ENCODE results near the gene NECTIN1. TPM values are rescaled to one million over a fixed set of nuclear protein-coding genes. Genes with fewer than 3 reads are reported as not detected.

Gene NECTIN1
- total and polyA plus RNA-seq, 2 of the 13 experiments (the other 11 are each of a cell fraction or from before 2014, with no cell fraction given): 3.9 to 7.3 TPM

DNA sequence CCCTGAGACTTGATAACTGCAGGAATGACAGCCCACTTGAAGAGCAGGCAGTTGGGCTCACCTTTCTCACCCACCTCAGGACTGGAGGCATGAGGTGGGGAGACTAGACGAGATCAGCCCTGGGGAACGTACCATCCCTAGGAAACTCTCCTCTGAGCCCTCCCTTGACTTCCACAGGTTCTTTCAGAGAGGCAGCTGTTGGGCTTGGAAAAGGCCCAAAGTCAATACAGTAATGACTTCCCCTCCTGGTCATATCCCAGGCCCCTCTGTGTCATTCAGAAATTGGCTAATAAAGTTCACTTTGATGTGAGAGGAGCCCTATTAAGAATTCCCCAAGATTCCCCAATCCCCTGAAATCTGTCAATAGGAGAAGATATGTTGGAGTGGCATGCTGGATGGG, 5.8 kb upstream of the NECTIN1 start:
- Histone ChIP-seq H3K27ac (ENCODE audit: extremely low read length, insufficient read depth, low read length) (no peak overlapping the region), H3K4me3 (replicated peaks in 1 of 3; ENCODE audit: insufficient read depth in 1 of 3, low read depth in 2 of 3, low read length in 3 of 3) (no peak overlapping the region), H3K9me3 (ENCODE audit: low read length) (no peaks in the 10 kb centered on the region), H3K4me2 (ENCODE audit: low read depth, low read length) (no peak overlapping the region), H3K79me2 (ENCODE audit: insufficient read depth, low read length) (no peaks in the 10 kb centered on the region), H4K20me1 (ENCODE audit: insufficient read depth, low read length) (no peaks in the 10 kb centered on the region), H3K36me3 (replicated peaks in 1 of 2; ENCODE audit: control insufficient read depth in 1 of 2, insufficient read depth in 2 of 2, low read length in 2 of 2) (no peaks in the 10 kb centered on the region), H2AFZ (ENCODE audit: low read length) (no peak overlapping the region), H3K9ac (ENCODE audit: insufficient read depth, low read depth, low read length) (no peak overlapping the region), H3K27me3 (ENCODE audit: control insufficient read depth in 1 of 2, insufficient read depth in 2 of 2, low read length in 2 of 2) (peaks cover 6 to 56% of the 10 kb centered on the region in 2 experiments; a peak in 4 of 5 replicates), H3K4me1 (ENCODE audit: insufficient read depth, low read length) (peaks cover 16% of the 10 kb centered on the region)
- ATAC-seq (no peak), DNase-seq (ENCODE audit: low spot score) (no peak), FAIRE-seq (no peak)
- WGBS (ENCODE audit: low lambda C conversion rate): 0% methylated on average over 2 of the region's 2 CpGs
- POLR2A ChIA-PET: no interaction called here
- no peak for TF ChIP-seq ZNF510 (CRISPR knock-in tag; IDR thresholded peaks at IDR 0.05; ENCODE audit: low read depth)
- TF ChIP-seq, protein P1, sequence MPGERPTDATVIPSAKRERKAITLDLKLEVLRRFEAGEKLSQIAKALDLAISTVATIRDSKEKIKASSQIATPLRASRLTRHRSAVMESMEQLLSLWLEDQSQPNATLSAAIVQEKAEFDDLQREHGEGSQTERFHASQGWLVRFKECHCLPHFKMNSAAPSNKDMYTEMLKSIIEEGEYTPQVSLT (CRISPR knock-in tag; IDR thresholded peaks at IDR 0.05; ENCODE audit: borderline replicate concordance, low read depth): no peak
- no peak for TF ChIP-seq ZNF180 (CRISPR knock-in tag; IDR thresholded peaks at IDR 0.05; ENCODE audit: borderline replicate concordance, low read depth)
- no peak for TF ChIP-seq SRSF4 (IDR thresholded peaks at IDR 0.05; ENCODE audit: low read depth, low read length, poor library complexity, severe bottlenecking)
- TF ChIP-seq U2AF2 (IDR thresholded peaks at IDR 0.05; ENCODE audit: low read depth, low read length): no peak
- TF ChIP-seq ZNF207 (IDR thresholded peaks at IDR 0.05; ENCODE audit: borderline replicate concordance): no peak
- TF ChIP-seq NFKB2 (CRISPR knock-in tag; IDR thresholded peaks at IDR 0.05; ENCODE audit: borderline replicate concordance): no peak
- TF ChIP-seq RORA (CRISPR knock-in tag; IDR thresholded peaks at IDR 0.05): no peak
- no peak for TF ChIP-seq KDM5B (CRISPR knock-in tag; IDR thresholded peaks at IDR 0.05; ENCODE audit: borderline replicate concordance)
- TF ChIP-seq KAT2B (IDR thresholded peaks at IDR 0.05; ENCODE audit: borderline replicate concordance, low read depth, low read length): no peak
- no peak for TF ChIP-seq MAFG (CRISPR knock-in tag; IDR thresholded peaks at IDR 0.05)
- TF ChIP-seq CBX1 (IDR thresholded peaks at IDR 0.05; ENCODE audit: low read depth): no peak
- CTCF ChIA-PET (ENCODE audit: low intra/inter-chr PET ratio, low total read pairs): no interaction called here
- no TSS peak for BruUV-seq (replicated peaks)
- in situ Hi-C loops (cut with HindIII; ENCODE audit: extremely low pct_ligation_motif_present, low pct_unique_long_range_greater_than_20kb) (loop anchor here (5.0 kb wide), 2 partner anchors 57 to 252 kb away; no protein-coding TSS in a partner anchor), intact Hi-C loops (cut with micrococcal nuclease; ENCODE audit: unreplicated experiment) (no loop called here)

Data from HepG2 (cell line).